ENCODE data around the gene RTL1. TPM values are rescaled to one million over a fixed set of nuclear protein-coding genes. Genes with fewer than 3 reads are reported as not detected.

RTL1 gene
- total and polyA plus RNA-seq, 10 of the 15 experiments (the other 5 are each of a cell fraction or from before 2014, with no cell fraction given): not detected

- H3K9ac ChIP-seq (ENCODE audit: control insufficient read depth, insufficient read depth, low read length): no peak overlapping the region
- ChIA-PET RAD21 (ENCODE audit: unreplicated experiment) (interaction anchor here (0.8 kb wide), 1 partner anchor 16 kb away, joined by 3 read pairs; no protein-coding TSS in a partner anchor), SMC1A (ENCODE audit: uncharacterized antibody, unreplicated experiment) (no interaction called here), POLR2A (no interaction called here), CTCF (no interaction called here)
- TF ChIP-seq CEBPB (IDR thresholded peaks at IDR 0.05; ENCODE audit: borderline replicate concordance in 1 of 2, low read depth in 2 of 2, low read length in 2 of 2): no peak
- TF ChIP-seq ZNF217 (IDR thresholded peaks at IDR 0.05): no peak
- no peaks in the 10 kb centered on the region for H3K36me3 ChIP-seq (ENCODE audit: control insufficient read depth in 2 of 2, insufficient read depth in 2 of 2, low read length in 1 of 2)
- no peak overlapping the region for H3K27ac ChIP-seq (ENCODE audit: control insufficient read depth, insufficient read depth)
- H3K4me3 ChIP-seq: no peak overlapping the region
- no peaks in the 10 kb centered on the region for H3K27me3 ChIP-seq (replicated peaks in 1 of 2; ENCODE audit: control insufficient read depth in 2 of 2, insufficient read depth in 2 of 2, low read length in 1 of 2)
- no peak overlapping the region for H3K4me2 ChIP-seq (ENCODE audit: control insufficient read depth, insufficient read depth)
- H4K20me1 ChIP-seq (ENCODE audit: control insufficient read depth, insufficient read depth): no peaks in the 10 kb centered on the region
- no peak for ATAC-seq
- in situ Hi-C loops (cut with MboI) (no loop called here), intact Hi-C loops (cut with micrococcal nuclease; ENCODE audit: unreplicated experiment) (no loop called here)
- DNase-seq (ENCODE audit: low read depth, low spot score): no peak
- 23% methylated on average over 9 of the region's 9 CpGs for WGBS (ENCODE audit: insufficient coverage, insufficient replicate concordance, low lambda C conversion rate, missing lambda C conversion rate)
- BruUV-seq (replicated peaks): no TSS peak
- H2AFZ ChIP-seq (ENCODE audit: control insufficient read depth, low read depth, low read length): no peak overlapping the region
- H3K79me2 ChIP-seq (ENCODE audit: control insufficient read depth, insufficient read depth, low read length): no peaks in the 10 kb centered on the region
- FAIRE-seq: no peak
- no peaks in the 10 kb centered on the region for H3K4me1 ChIP-seq (ENCODE audit: control insufficient read depth, insufficient read depth, low read length)
- H3K9me3 ChIP-seq (replicated peaks; ENCODE audit: control insufficient read depth, insufficient read depth, low read length): no peaks in the 10 kb centered on the region
Observed at GRCh38 chr14:100864960-100865681, 38.4 kb downstream of the RTL1 start.

GRCh38 chr14:100864206-100864605, 39.3 kb downstream of the RTL1 start:
- in situ Hi-C loops (cut with MboI) (no loop called here), intact Hi-C loops (cut with micrococcal nuclease; ENCODE audit: unreplicated experiment) (no loop called here)
- Histone ChIP-seq H3K9ac (ENCODE audit: control insufficient read depth, insufficient read depth, low read length) (no peak overlapping the region), H2AFZ (ENCODE audit: control insufficient read depth, low read depth, low read length) (no peak overlapping the region), H4K20me1 (ENCODE audit: control insufficient read depth, insufficient read depth) (no peaks in the 10 kb centered on the region), H3K9me3 (replicated peaks; ENCODE audit: control insufficient read depth, insufficient read depth, low read length) (no peaks in the 10 kb centered on the region), H3K4me3 (no peak overlapping the region), H3K36me3 (ENCODE audit: control insufficient read depth in 2 of 2, insufficient read depth in 2 of 2, low read length in 1 of 2) (no peaks in the 10 kb centered on the region), H3K4me1 (ENCODE audit: control insufficient read depth, insufficient read depth, low read length) (no peaks in the 10 kb centered on the region), H3K27ac (ENCODE audit: control insufficient read depth, insufficient read depth) (no peak overlapping the region), H3K4me2 (ENCODE audit: control insufficient read depth, insufficient read depth) (no peak overlapping the region), H3K27me3 (replicated peaks in 1 of 2; ENCODE audit: control insufficient read depth in 2 of 2, insufficient read depth in 2 of 2, low read length in 1 of 2) (no peaks in the 10 kb centered on the region), H3K79me2 (ENCODE audit: control insufficient read depth, insufficient read depth, low read length) (no peaks in the 10 kb centered on the region)
- ChIA-PET RAD21 (ENCODE audit: unreplicated experiment) (interaction anchor here (0.8 kb wide), 1 partner anchor 15 kb away, joined by 3 read pairs; no protein-coding TSS in a partner anchor), SMC1A (ENCODE audit: uncharacterized antibody, unreplicated experiment) (no interaction called here), CTCF (interaction anchor here (1.7 kb wide), 1 partner anchor 13 kb away, joined by 11 read pairs; no protein-coding TSS in a partner anchor), POLR2A (no interaction called here)
- FAIRE-seq (no peak), DNase-seq (ENCODE audit: low read depth, low spot score) (no peak), ATAC-seq (no peak)
- 19% methylated on average over 10 of the region's 10 CpGs for WGBS (ENCODE audit: insufficient coverage, insufficient replicate concordance, low lambda C conversion rate, missing lambda C conversion rate)
- BruUV-seq (replicated peaks): no TSS peak
- no peak for TF ChIP-seq ZNF207 (IDR thresholded peaks at IDR 0.05; ENCODE audit: borderline replicate concordance)
- no peak for TF ChIP-seq USF1 (IDR thresholded peaks at IDR 0.05; ENCODE audit: borderline replicate concordance, extremely low read length, insufficient read depth, low read depth, low read length)
- no peak for TF ChIP-seq E2F4 (IDR thresholded peaks at IDR 0.05; ENCODE audit: low read depth, low read length)
- no peak for TF ChIP-seq NFYA (IDR thresholded peaks at IDR 0.05; ENCODE audit: borderline replicate concordance, low read depth, low read length)
- TF ChIP-seq POLR2AphosphoS2 (IDR thresholded peaks at IDR 0.05; ENCODE audit: low read depth, low read length): no peak
- no peak for TF ChIP-seq BCL11A (IDR thresholded peaks at IDR 0.05; ENCODE audit: low read depth, low read length)
- TF ChIP-seq SUPT20H (IDR thresholded peaks at IDR 0.05; ENCODE audit: borderline replicate concordance, control insufficient read depth, low read depth, low read length): no peak
- no peak for TF ChIP-seq GABPA (IDR thresholded peaks at IDR 0.05; ENCODE audit: low read depth)
- TF ChIP-seq HCFC1 (IDR thresholded peaks at IDR 0.05; ENCODE audit: low read length): no peak

All from GM12878 (cell line).